Neural progenitor cell (in vitro differentiated cells): ENCODE results near the gene SMARCB1. TPM values are rescaled to one million over a fixed set of nuclear protein-coding genes. Genes with fewer than 3 reads are reported as not detected.
A peak's percentile ranks its signal among the peaks of the same experiment; 100 is the strongest.

Experiments used
- DNase-seq: peaks from one replicate; pipeline ENCODE4 v3.0.0-alpha.2; 2016; ENCODE audit warnings: low spot score
- H2AFZ ChIP-seq: fragments of 200-600 bp; sonication (generic); replicated peaks from 2 replicates; pipeline ENCODE4 v1.6.1; 2016; ENCODE audit warnings: antibody characterized with exemption
- H3F3A ChIP-seq: fragments of 200-600 bp; sonication (generic); 2 replicates; pipeline ENCODE4 v1.6.1; 2016; ENCODE audit warnings: antibody characterized with exemption, low read depth
- H3K27ac ChIP-seq: fragments of 200-600 bp; sonication (generic); 2 replicates; pipeline ENCODE4 v1.5.1; 2016; ENCODE audit warnings: mild to moderate bottlenecking
- H3K27me3 ChIP-seq: fragments of 200-600 bp; sonication (generic); 2 replicates; pipeline ENCODE4 v1.6.1; 2016; ENCODE audit warnings: mild to moderate bottlenecking, moderate library complexity
- H3K36me3 ChIP-seq: fragments of 200-600 bp; sonication (generic); 2 replicates; pipeline ENCODE4 v1.5.1; 2016
- H3K4me1 ChIP-seq: fragments of 200-600 bp; sonication (generic); 2 replicates; pipeline ENCODE4 v1.6.1; 2016; ENCODE audit warnings: mixed run types
- H3K4me2 ChIP-seq: fragments of 200-600 bp; sonication (generic); 2 replicates; pipeline ENCODE4 v1.6.1; 2016
- H3K4me3 ChIP-seq: fragments of 200-600 bp; sonication (generic); 2 replicates; pipeline ENCODE4 v1.5.1; 2016
- H3K79me2 ChIP-seq: fragments of 200-600 bp; sonication (generic); 2 replicates; pipeline ENCODE4 v1.6.1; 2016; ENCODE audit warnings: low read depth
- H3K9ac ChIP-seq: fragments of 200-600 bp; sonication (generic); 2 replicates; pipeline ENCODE4 v1.6.1; 2016
- H3K9me3 ChIP-seq: fragments of 200-600 bp; sonication (generic); 2 replicates; pipeline ENCODE4 v1.5.1; 2016; ENCODE audit warnings: low read depth
- H4K20me1 ChIP-seq: fragments of 200-600 bp; sonication (generic); 2 replicates; pipeline ENCODE4 v1.6.1; 2016; ENCODE audit warnings: low read depth
- H3K27ac Mint-ChIP-seq: 3 replicates; pipeline ENCODE4 v1.8.0; 2021; ENCODE audit warnings: mixed read lengths
- H3K27me3 Mint-ChIP-seq: 2 replicates; pipeline ENCODE4 v1.8.0; 2022; ENCODE audit warnings: low read depth, mild to moderate bottlenecking, inconsistent platforms, moderate library complexity, mixed read lengths; ENCODE audit not compliant: insufficient read depth
- H3K36me3 Mint-ChIP-seq: 3 replicates; pipeline ENCODE4 v1.8.0; 2021; ENCODE audit warnings: mixed read lengths
- H3K4me1 Mint-ChIP-seq: 3 replicates; pipeline ENCODE4 v1.8.0; 2021; ENCODE audit warnings: mixed read lengths
- H3K4me3 Mint-ChIP-seq: 3 replicates; pipeline ENCODE4 v1.8.0; 2021; ENCODE audit warnings: mild to moderate bottlenecking, moderate library complexity, mixed read lengths
- H3K9me3 Mint-ChIP-seq: 3 replicates; pipeline ENCODE4 v1.8.0; 2020; ENCODE audit warnings: mixed read lengths
- EZH2 ChIP-seq: fragments of 200-600 bp; sonication (generic); IDR thresholded peaks from 2 replicates; pipeline ENCODE4 v1.6.1; 2017; ENCODE audit warnings: antibody characterized with exemption, mild to moderate bottlenecking, moderate library complexity
- EZH2phosphoT487 ChIP-seq: fragments of 200-600 bp; sonication (generic); IDR thresholded peaks from 2 replicates; pipeline ENCODE4 v1.6.1; 2017; ENCODE audit warnings: antibody characterized with exemption
- total RNA-seq: library from RNA; depleted of rRNA; stranded (reverse); fragments of >200 nt; gene quantifications from 2 replicates; pipeline ENCODE4 v1.2.3, GENCODE V29; 2015; ENCODE audit warnings: low replicate concordance
- TF ChIP-seq, protein P1 (sequence below): fragments of 200-600 bp; sonication (generic); IDR thresholded peaks from 2 replicates; pipeline ENCODE4 v1.5.1; 2017; ENCODE audit warnings: antibody characterized with exemption, mild to moderate bottlenecking

The SMARCB1 gene
- total RNA-seq, 1 donor from 2014 or later, result 151 TPM

- H2AFZ ChIP-seq, result no peak overlapping the region
- Mint-ChIP-seq H3K36me3 (no peaks in the 10 kb centered on the region), H3K27ac (no peak overlapping the region), H3K4me1 (peaks cover 19% of the 10 kb centered on the region), H3K4me3 (no peak overlapping the region), H3K27me3 (peaks cover 13% of the 10 kb centered on the region), H3K9me3 (no peaks in the 10 kb centered on the region)
- DNase-seq, result no peak
- H3K9me3 ChIP-seq, result no peaks in the 10 kb centered on the region
- no peak overlapping the region for H3K4me3 ChIP-seq
- no peaks in the 10 kb centered on the region for H4K20me1 ChIP-seq
- peaks cover 3% of the 10 kb centered on the region for H3K4me1 ChIP-seq
- H3K27me3 ChIP-seq, result peaks cover 12% of the 10 kb centered on the region
- H3K4me2 ChIP-seq, result no peak overlapping the region
- no peaks in the 10 kb centered on the region for H3K79me2 ChIP-seq
- no peaks in the 10 kb centered on the region for H3K36me3 ChIP-seq
- TF ChIP-seq, protein P1, sequence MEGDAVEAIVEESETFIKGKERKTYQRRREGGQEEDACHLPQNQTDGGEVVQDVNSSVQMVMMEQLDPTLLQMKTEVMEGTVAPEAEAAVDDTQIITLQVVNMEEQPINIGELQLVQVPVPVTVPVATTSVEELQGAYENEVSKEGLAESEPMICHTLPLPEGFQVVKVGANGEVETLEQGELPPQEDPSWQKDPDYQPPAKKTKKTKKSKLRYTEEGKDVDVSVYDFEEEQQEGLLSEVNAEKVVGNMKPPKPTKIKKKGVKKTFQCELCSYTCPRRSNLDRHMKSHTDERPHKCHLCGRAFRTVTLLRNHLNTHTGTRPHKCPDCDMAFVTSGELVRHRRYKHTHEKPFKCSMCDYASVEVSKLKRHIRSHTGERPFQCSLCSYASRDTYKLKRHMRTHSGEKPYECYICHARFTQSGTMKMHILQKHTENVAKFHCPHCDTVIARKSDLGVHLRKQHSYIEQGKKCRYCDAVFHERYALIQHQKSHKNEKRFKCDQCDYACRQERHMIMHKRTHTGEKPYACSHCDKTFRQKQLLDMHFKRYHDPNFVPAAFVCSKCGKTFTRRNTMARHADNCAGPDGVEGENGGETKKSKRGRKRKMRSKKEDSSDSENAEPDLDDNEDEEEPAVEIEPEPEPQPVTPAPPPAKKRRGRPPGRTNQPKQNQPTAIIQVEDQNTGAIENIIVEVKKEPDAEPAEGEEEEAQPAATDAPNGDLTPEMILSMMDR, result no peak
- TF ChIP-seq EZH2phosphoT487, result no peak
- TF ChIP-seq EZH2, result no peak
- H3K9ac ChIP-seq, result no peak overlapping the region
- no peak overlapping the region for H3K27ac ChIP-seq
- peaks cover 8% of the 10 kb centered on the region for H3F3A ChIP-seq
Observed at GRCh38 chr22:23778577-23778900, 8.2 kb upstream of the SMARCB1 start.

DNA sequence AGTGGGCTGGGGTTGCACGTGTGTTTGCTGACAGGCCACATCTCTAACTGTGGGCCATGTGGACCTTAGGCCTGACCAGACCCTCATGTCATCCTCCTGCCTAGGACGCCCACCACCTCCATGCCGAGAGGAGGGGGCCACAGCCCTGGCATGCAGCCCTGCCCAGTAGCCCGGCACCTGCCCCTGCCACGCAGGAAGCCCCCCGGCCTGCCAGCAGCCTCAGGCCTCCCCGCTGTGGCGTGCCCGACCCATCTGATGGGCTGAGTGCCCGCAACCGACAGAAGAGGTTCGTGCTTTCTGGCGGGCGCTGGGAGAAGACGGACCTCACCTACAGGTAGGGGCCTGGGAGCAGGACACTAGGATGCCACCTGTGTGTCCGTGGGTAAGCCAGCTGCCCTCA, 7.7 kb upstream of the SMARCB1 start:
- no peak overlapping the region for H2AFZ ChIP-seq
- no peak overlapping the region for H3K4me3 Mint-ChIP-seq

GRCh38 chr22:23779731-23780130, 7.0 kb upstream of the SMARCB1 start:
- H3K4me3 Mint-ChIP-seq, result no peak overlapping the region

More for the DNA sequence above, 7.7 kb upstream of the SMARCB1 start:
- H4K20me1 ChIP-seq, result no peaks in the 10 kb centered on the region
- H3K36me3 ChIP-seq, result no peaks in the 10 kb centered on the region
- H3K27me3 ChIP-seq, result peaks cover 7% of the 10 kb centered on the region
- Mint-ChIP-seq H3K27me3 (peaks cover 11% of the 10 kb centered on the region), H3K4me1 (peaks cover 18% of the 10 kb centered on the region), H3K9me3 (no peaks in the 10 kb centered on the region), H3K36me3 (no peaks in the 10 kb centered on the region), H3K27ac (peak overlapping the region; percentile 87)
- DNase-seq, result no peak
- no peaks in the 10 kb centered on the region for H3K79me2 ChIP-seq
- H3K4me2 ChIP-seq, result no peak overlapping the region
- peaks cover 3% of the 10 kb centered on the region for H3F3A ChIP-seq
- TF ChIP-seq, protein P1, result no peak
- TF ChIP-seq EZH2phosphoT487 (no peak), EZH2 (no peak)
- no peak overlapping the region for H3K27ac ChIP-seq
- H3K4me1 ChIP-seq, result no peaks in the 10 kb centered on the region
- H3K9me3 ChIP-seq, result no peaks in the 10 kb centered on the region
- no peak overlapping the region for H3K4me3 ChIP-seq
- no peak overlapping the region for H3K9ac ChIP-seq

More at GRCh38 chr22:23779731-23780130, 7.0 kb upstream of the SMARCB1 start:
- Mint-ChIP-seq H3K27me3 (peaks cover 5% of the 10 kb centered on the region), H3K4me1 (peaks cover 12% of the 10 kb centered on the region), H3K9me3 (no peaks in the 10 kb centered on the region), H3K27ac (peak overlapping the region; percentile 87), H3K36me3 (no peaks in the 10 kb centered on the region)
- H4K20me1 ChIP-seq, result no peaks in the 10 kb centered on the region
- no peaks in the 10 kb centered on the region for H3K4me1 ChIP-seq
- H3K9ac ChIP-seq, result no peak overlapping the region
- TF ChIP-seq EZH2 (no peak), EZH2phosphoT487 (no peak)
- TF ChIP-seq, protein P1, result no peak
- H3K36me3 ChIP-seq, result no peaks in the 10 kb centered on the region
- H3K4me3 ChIP-seq, result no peak overlapping the region
- no peak overlapping the region for H3K27ac ChIP-seq
- no peaks in the 10 kb centered on the region for H3K9me3 ChIP-seq
- DNase-seq, result no peak
- no peak overlapping the region for H2AFZ ChIP-seq
- H3K79me2 ChIP-seq, result no peaks in the 10 kb centered on the region
- peaks cover 3% of the 10 kb centered on the region for H3F3A ChIP-seq
- no peak overlapping the region for H3K4me2 ChIP-seq
- peaks cover under 1% of the 10 kb centered on the region for H3K27me3 ChIP-seq
